A549 (cell line): Measurements from ENCODE around the gene CD47. TPM values are rescaled to one million over a fixed set of nuclear protein-coding genes. Genes with fewer than 3 reads are reported as not detected.

ENCODE experiments used
- ATAC-seq, 2 experiments: fragments of 200-7000 bp in 1 of 2; fragments of >200 bp in 1 of 2; cut with Nextera tagmentation in 1 of 2; cut with Tn5 transposase in 1 of 2; 3 replicates each; pipeline versions ENCODE4 v1.8.0 to v1.9.1; 2018 to 2020; ENCODE audit warnings: mild to moderate bottlenecking in 1 of 2, moderate library complexity in 1 of 2
- CTCF ChIA-PET: fragments of 300-600 bp; sonication (Branson Sonifier 250); formaldehyde crosslinking; extraction: SDS; loops from one replicate; lab custom pipeline; 2021; ENCODE audit warnings: antibody characterized with exemption, inconsistent platforms; lab: Yijun Ruan, JAX
- POLR2A ChIA-PET: fragments of 350-600 bp; formaldehyde crosslinking; extraction: SDS; loops from one replicate; lab custom pipeline; 2021; ENCODE audit warnings: antibody characterized with exemption, inconsistent platforms; lab: Yijun Ruan, JAX
- DNase-seq, 2 experiments: peaks; one replicate each; pipeline versions ENCODE4 v3.0.0 to v3.0.0-alpha.2; 2011 to 2016; ENCODE audit warnings: low read depth in 1 of 2, low spot score in 1 of 2
- FAIRE-seq: peaks from 2 replicates; lab custom pipeline; 2011; peaks lifted over from hg19 to GRCh38; lab: Jason Lieb, UNC
- H3K27ac ChIP-seq, 2 experiments: fragments of >200 bp; sonication (Bioruptor Twin); formaldehyde crosslinking; 3 replicates each; pipeline ENCODE4 v1.5.1; 2016 to 2017
- H3K4me1 ChIP-seq: fragments of >200 bp; sonication (Bioruptor Twin); formaldehyde crosslinking; 3 replicates; pipeline ENCODE4 v1.6.1; 2016
- H3K4me2 ChIP-seq: fragments of >200 bp; sonication (Bioruptor Twin); formaldehyde crosslinking; 3 replicates; pipeline ENCODE4 v1.6.1; 2016
- H3K4me3 ChIP-seq: fragments of >200 bp; sonication (Bioruptor Twin); formaldehyde crosslinking; 3 replicates; pipeline ENCODE4 v1.5.1; 2016
- H3K9me3 ChIP-seq: fragments of >200 bp; sonication (Bioruptor Twin); formaldehyde crosslinking; 3 replicates; pipeline ENCODE4 v1.6.1; 2016
- CBX2 ChIP-seq: fragments of 200-600 bp; sonication (generic); IDR thresholded peaks from 2 replicates; pipeline ENCODE4 v1.6.1; 2016; ENCODE audit warnings: low read depth, mild to moderate bottlenecking, borderline replicate concordance
- CHD4 ChIP-seq: fragments of 200-600 bp; sonication (generic); IDR thresholded peaks from 2 replicates; pipeline ENCODE4 v1.6.1; 2016; ENCODE audit warnings: antibody characterized with exemption, mild to moderate bottlenecking, borderline replicate concordance
- EHMT2 ChIP-seq: fragments of 200-600 bp; sonication (generic); IDR thresholded peaks from 2 replicates; pipeline ENCODE4 v1.6.1; 2016; ENCODE audit warnings: antibody characterized with exemption, low read depth, mild to moderate bottlenecking, moderate library complexity
- EP300 ChIP-seq, 2 experiments: fragments of >200 bp; sonication (Bioruptor Twin); formaldehyde crosslinking; IDR thresholded peaks; 2 replicates in 1 of 2; 3 replicates in 1 of 2; pipeline ENCODE4 v1.6.1; 2016 to 2017
- ESRRA ChIP-seq: fragments of 150-350 bp; IDR thresholded peaks from 2 replicates; pipeline ENCODE4 v1.6.1; 2014; ENCODE audit warnings: mild to moderate bottlenecking, low read length, borderline replicate concordance
- FOXS1 ChIP-seq: fragments of 250-450 bp; sonication (Bioruptor Pico); IDR thresholded peaks from 2 replicates; pipeline ENCODE4 v1.5.0; 2020; ENCODE audit warnings: mild to moderate bottlenecking, moderate library complexity
- JUN ChIP-seq, 2 experiments: fragments of >200 bp; sonication (Bioruptor Twin); formaldehyde crosslinking; IDR thresholded peaks; 2 replicates in 1 of 2; 3 replicates in 1 of 2; pipeline ENCODE4 v1.6.1; 2016 to 2017
- JUNB ChIP-seq: fragments of >200 bp; sonication (Bioruptor Twin); formaldehyde crosslinking; IDR thresholded peaks from 2 replicates; pipeline ENCODE4 v1.6.1; 2016
- KDM1A ChIP-seq: fragments of 200-600 bp; sonication (generic); IDR thresholded peaks from 2 replicates; pipeline ENCODE4 v1.6.1; 2016; ENCODE audit warnings: low read depth, mild to moderate bottlenecking
- RAD21 ChIP-seq, 2 experiments: fragments of >200 bp in 1 of 2; sonication (Bioruptor Twin) in 1 of 2; formaldehyde crosslinking in 1 of 2; IDR thresholded peaks in 1 of 2; conservative IDR thresholded peaks in 1 of 2; 2 replicates in 1 of 2; 3 replicates in 1 of 2; pipeline ENCODE4 v1.6.1; 2012 to 2018; ENCODE audit warnings: inconsistent platforms in 1 of 2
- RFX5 ChIP-seq: fragments of 450-650 bp; IDR thresholded peaks from 2 replicates; pipeline ENCODE4 v1.7.1; 2014; ENCODE audit warnings: antibody characterized with exemption, mild to moderate bottlenecking, moderate library complexity
- TP53 ChIP-seq: fragments of 250-450 bp; sonication (Bioruptor Pico); IDR thresholded peaks from 2 replicates; pipeline ENCODE4 v1.5.0; 2021; ENCODE audit warnings: mild to moderate bottlenecking, moderate library complexity
- ZC3H11A ChIP-seq: fragments of 450-650 bp; IDR thresholded peaks from 2 replicates; pipeline ENCODE4 v1.6.1; 2014; ENCODE audit warnings: antibody characterized with exemption, mild to moderate bottlenecking
- WGBS: methylation state at CpG from one replicate; pipeline ENCODE4 v1.1.6; 2017; ENCODE audit errors: missing lambda C conversion rate; 5-methylcytosine and 5-hydroxymethylcytosine counted together
- polyA plus RNA-seq, 4 experiments: library from polyadenylated mRNA; depleted of rRNA in 3 of 4; stranded (reverse); fragments of >200 nt; fragmentation: RNase III in 1 of 4; extraction: RNeasy Plus Mini Kit Qiagen cat#74134 plus additional on column Dnase treatment in 1 of 4; gene quantifications; 2 replicates in 3 of 4; 3 replicates in 1 of 4; pipeline ENCODE4 v1.2.3, GENCODE V29; 2011 to 2017
- TF ChIP-seq, protein P1 (sequence below): fragments of >200 bp; sonication (Bioruptor Twin); formaldehyde crosslinking; IDR thresholded peaks from 3 replicates; pipeline ENCODE4 v1.5.1; 2016
- TF ChIP-seq, protein P2 (sequence below): fragments of >200 bp; sonication (Bioruptor Twin); formaldehyde crosslinking; IDR thresholded peaks from 2 replicates; pipeline ENCODE4 v1.6.1; 2016
- TF ChIP-seq, protein P3 (sequence below): IDR thresholded peaks from 2 replicates; pipeline ENCODE4 v1.6.1; 2012
- TF ChIP-seq, protein P4 (sequence below): fragments of >200 bp; sonication (Bioruptor Twin); formaldehyde crosslinking; IDR thresholded peaks from 3 replicates; pipeline ENCODE4 v1.6.1; 2016
- TF ChIP-seq, protein P5 (sequence below): IDR thresholded peaks from 2 replicates; pipeline ENCODE4 v1.6.1; 2012

The CD47 gene
- polyA plus RNA-seq, 2 of the 4 experiments (the other 2 are of a cell fraction), result 31.0 to 35.9 TPM

- H3K9me3 ChIP-seq, result no peaks in the 10 kb centered on the region
- FAIRE-seq (no peak), DNase-seq (no peak), ATAC-seq (no peak)
- no peak overlapping the region for H3K4me3 ChIP-seq
- TF ChIP-seq TP53 (CRISPR knock-in tag) (no peak), JUNB (no peak), CBX2 (no peak), KDM1A (no peak), RAD21 (conservative IDR thresholded peaks at IDR 0.05 in 1 of 2, IDR thresholded peaks at IDR 0.05 in 1 of 2) (no peak), ESRRA (no peak)
- TF ChIP-seq, protein P1, sequence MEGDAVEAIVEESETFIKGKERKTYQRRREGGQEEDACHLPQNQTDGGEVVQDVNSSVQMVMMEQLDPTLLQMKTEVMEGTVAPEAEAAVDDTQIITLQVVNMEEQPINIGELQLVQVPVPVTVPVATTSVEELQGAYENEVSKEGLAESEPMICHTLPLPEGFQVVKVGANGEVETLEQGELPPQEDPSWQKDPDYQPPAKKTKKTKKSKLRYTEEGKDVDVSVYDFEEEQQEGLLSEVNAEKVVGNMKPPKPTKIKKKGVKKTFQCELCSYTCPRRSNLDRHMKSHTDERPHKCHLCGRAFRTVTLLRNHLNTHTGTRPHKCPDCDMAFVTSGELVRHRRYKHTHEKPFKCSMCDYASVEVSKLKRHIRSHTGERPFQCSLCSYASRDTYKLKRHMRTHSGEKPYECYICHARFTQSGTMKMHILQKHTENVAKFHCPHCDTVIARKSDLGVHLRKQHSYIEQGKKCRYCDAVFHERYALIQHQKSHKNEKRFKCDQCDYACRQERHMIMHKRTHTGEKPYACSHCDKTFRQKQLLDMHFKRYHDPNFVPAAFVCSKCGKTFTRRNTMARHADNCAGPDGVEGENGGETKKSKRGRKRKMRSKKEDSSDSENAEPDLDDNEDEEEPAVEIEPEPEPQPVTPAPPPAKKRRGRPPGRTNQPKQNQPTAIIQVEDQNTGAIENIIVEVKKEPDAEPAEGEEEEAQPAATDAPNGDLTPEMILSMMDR, result no peak
- TF ChIP-seq, protein P2, sequence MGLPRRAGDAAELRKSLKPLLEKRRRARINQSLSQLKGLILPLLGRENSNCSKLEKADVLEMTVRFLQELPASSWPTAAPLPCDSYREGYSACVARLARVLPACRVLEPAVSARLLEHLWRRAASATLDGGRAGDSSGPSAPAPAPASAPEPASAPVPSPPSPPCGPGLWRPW, result no peak
- H3K27ac ChIP-seq, result no peak overlapping the region
- ChIA-PET CTCF (interaction anchor here (1.8 kb wide), 1 partner anchor 14 kb away, joined by 4 read pairs; no protein-coding TSS in a partner anchor), POLR2A (no interaction called here)
- no peaks in the 10 kb centered on the region for H3K4me1 ChIP-seq
- no peak overlapping the region for H3K4me2 ChIP-seq
Measured at GRCh38 chr3:108106449-108106848, 15.6 kb upstream of the CD47 start.

DNA sequence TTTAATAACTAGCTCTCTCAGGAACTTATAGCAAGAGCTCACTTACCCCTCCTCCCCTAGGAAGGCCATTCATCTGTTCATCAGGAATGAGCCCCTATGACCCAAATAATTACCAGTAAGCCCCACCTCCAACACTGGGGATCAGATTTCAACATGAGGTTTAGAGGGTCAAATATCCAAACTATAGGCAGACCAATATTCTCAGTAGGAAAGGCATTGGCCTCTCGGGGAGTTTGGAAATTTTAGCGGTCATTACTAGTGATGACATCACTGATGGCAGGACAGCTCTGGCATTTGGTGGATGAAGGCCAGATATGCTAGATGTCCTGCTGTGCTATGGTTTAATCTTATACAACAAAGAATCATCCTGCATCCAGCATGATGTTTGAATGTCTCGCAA, 15.2 kb upstream of the CD47 start:
- ChIA-PET POLR2A (no interaction called here), CTCF (interaction anchor here (1.2 to 1.8 kb wide), 2 partner anchors 13 to 179 kb away, joined by 4 to 7 read pairs; no protein-coding TSS in a partner anchor)
- Histone ChIP-seq H3K9me3 (no peaks in the 10 kb centered on the region), H3K4me3 (no peak overlapping the region), H3K4me1 (no peaks in the 10 kb centered on the region), H3K4me2 (no peak overlapping the region), H3K27ac (no peak overlapping the region)
- TF ChIP-seq KDM1A (no peak), JUN (IDR thresholded peaks at IDR 0.05) (no peak), RFX5 (no peak), EP300 (IDR thresholded peaks at IDR 0.05) (no peak), CHD4 (no peak), FOXS1 (CRISPR knock-in tag) (no peak)
- 89% methylated on average over 3 of the region's 3 CpGs for WGBS
- FAIRE-seq (no peak), ATAC-seq (no peak), DNase-seq (no peak)

- H3K4me1 ChIP-seq, result no peaks in the 10 kb centered on the region
- ATAC-seq (no peak), DNase-seq (no peak), FAIRE-seq (no peak)
- WGBS, result 69% methylated on average over 11 of the region's 11 CpGs
- H3K27ac ChIP-seq, result no peak overlapping the region
- ChIA-PET CTCF (no interaction called here), POLR2A (no interaction called here)
- no peaks in the 10 kb centered on the region for H3K9me3 ChIP-seq
- H3K4me2 ChIP-seq, result no peak overlapping the region
- no peak overlapping the region for H3K4me3 ChIP-seq
- TF ChIP-seq, protein P3, sequence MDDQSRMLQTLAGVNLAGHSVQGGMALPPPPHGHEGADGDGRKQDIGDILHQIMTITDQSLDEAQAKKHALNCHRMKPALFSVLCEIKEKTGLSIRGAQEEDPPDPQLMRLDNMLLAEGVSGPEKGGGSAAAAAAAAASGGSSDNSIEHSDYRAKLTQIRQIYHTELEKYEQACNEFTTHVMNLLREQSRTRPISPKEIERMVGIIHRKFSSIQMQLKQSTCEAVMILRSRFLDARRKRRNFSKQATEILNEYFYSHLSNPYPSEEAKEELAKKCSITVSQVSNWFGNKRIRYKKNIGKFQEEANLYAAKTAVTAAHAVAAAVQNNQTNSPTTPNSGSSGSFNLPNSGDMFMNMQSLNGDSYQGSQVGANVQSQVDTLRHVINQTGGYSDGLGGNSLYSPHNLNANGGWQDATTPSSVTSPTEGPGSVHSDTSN, result no peak
- no peak for TF ChIP-seq ZC3H11A
- no peak for TF ChIP-seq EHMT2
- TF ChIP-seq, protein P4, sequence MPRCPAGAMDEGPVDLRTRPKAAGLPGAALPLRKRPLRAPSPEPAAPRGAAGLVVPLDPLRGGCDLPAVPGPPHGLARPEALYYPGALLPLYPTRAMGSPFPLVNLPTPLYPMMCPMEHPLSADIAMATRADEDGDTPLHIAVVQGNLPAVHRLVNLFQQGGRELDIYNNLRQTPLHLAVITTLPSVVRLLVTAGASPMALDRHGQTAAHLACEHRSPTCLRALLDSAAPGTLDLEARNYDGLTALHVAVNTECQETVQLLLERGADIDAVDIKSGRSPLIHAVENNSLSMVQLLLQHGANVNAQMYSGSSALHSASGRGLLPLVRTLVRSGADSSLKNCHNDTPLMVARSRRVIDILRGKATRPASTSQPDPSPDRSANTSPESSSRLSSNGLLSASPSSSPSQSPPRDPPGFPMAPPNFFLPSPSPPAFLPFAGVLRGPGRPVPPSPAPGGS, result no peak
- TF ChIP-seq, protein P5, sequence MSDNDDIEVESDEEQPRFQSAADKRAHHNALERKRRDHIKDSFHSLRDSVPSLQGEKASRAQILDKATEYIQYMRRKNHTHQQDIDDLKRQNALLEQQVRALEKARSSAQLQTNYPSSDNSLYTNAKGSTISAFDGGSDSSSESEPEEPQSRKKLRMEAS, result no peak
- TF ChIP-seq, protein P1, result no peak
Measured at GRCh38 chr3:108103886-108104797, 13.3 kb upstream of the CD47 start.
